GM23338 (cell line): Measurements from ENCODE around the gene USP31. TPM values are rescaled to one million over a fixed set of nuclear protein-coding genes. Genes with fewer than 3 reads are reported as not detected.
A peak's percentile ranks its signal among the peaks of the same experiment; 100 is the strongest.

Source experiments
- ATAC-seq: fragments of 200-7000 bp; cut with Tn5 transposase; 3 replicates; pipeline ENCODE4 v1.9.1; 2020
- DNase-seq: peaks from one replicate; pipeline ENCODE4 v3.0.0-alpha.2; 2015; ENCODE audit warnings: low spot score
- H2AFZ ChIP-seq: fragments of 200-600 bp; sonication (generic); 2 replicates; pipeline ENCODE4 v1.8.0; 2016; ENCODE audit warnings: antibody characterized with exemption, mild to moderate bottlenecking, moderate library complexity
- H3F3A ChIP-seq: fragments of 200-600 bp; sonication (generic); replicated peaks from 2 replicates; pipeline ENCODE4 v1.8.0; 2017; ENCODE audit warnings: antibody characterized with exemption, mixed run types, low read depth
- H3K27ac ChIP-seq: fragments of 200-600 bp; sonication (generic); 2 replicates; pipeline ENCODE4 v1.6.1; 2016; ENCODE audit warnings: low read depth
- H3K27me3 ChIP-seq: fragments of 200-600 bp; sonication (generic); 2 replicates; pipeline ENCODE4 v1.8.0; 2016; ENCODE audit warnings: mild to moderate bottlenecking, mixed run types, moderate library complexity; ENCODE audit not compliant: insufficient read depth
- H3K36me3 ChIP-seq: fragments of 200-600 bp; sonication (generic); 2 replicates; pipeline ENCODE4 v1.8.0; 2016; ENCODE audit warnings: mild to moderate bottlenecking; ENCODE audit not compliant: insufficient read depth
- H3K4me1 ChIP-seq: fragments of 200-600 bp; sonication (generic); 2 replicates; pipeline ENCODE4 v1.8.0; 2016; ENCODE audit warnings: mild to moderate bottlenecking, moderate library complexity; ENCODE audit not compliant: insufficient read depth
- H3K4me2 ChIP-seq: fragments of 200-600 bp; sonication (generic); 2 replicates; pipeline ENCODE4 v1.7.1; 2017; ENCODE audit warnings: mixed run types
- H3K4me3 ChIP-seq: fragments of 200-600 bp; sonication (generic); 2 replicates; pipeline ENCODE4 v1.6.1; 2016; ENCODE audit warnings: mixed run types
- H3K79me2 ChIP-seq: fragments of 200-600 bp; sonication (generic); replicated peaks from 2 replicates; pipeline ENCODE4 v1.8.0; 2017; ENCODE audit warnings: mild to moderate bottlenecking; ENCODE audit not compliant: insufficient read depth
- H3K9me2 ChIP-seq: fragments of 200-600 bp; sonication (generic); 2 replicates; pipeline ENCODE4 v1.8.0; 2017; ENCODE audit not compliant: insufficient read depth
- H4K20me1 ChIP-seq: fragments of 200-600 bp; sonication (generic); replicated peaks from 2 replicates; pipeline ENCODE4 v1.8.0; 2017; ENCODE audit warnings: mild to moderate bottlenecking; ENCODE audit not compliant: insufficient read depth
- H3K27ac Mint-ChIP-seq: 2 replicates; pipeline ENCODE4 v1.8.0; 2020; ENCODE audit warnings: inconsistent platforms, mild to moderate bottlenecking, moderate library complexity, mixed read lengths
- H3K27me3 Mint-ChIP-seq: 3 replicates; pipeline ENCODE4 v1.8.0; 2022; ENCODE audit warnings: low read depth, mild to moderate bottlenecking, moderate library complexity, mixed read lengths, inconsistent platforms; ENCODE audit not compliant: insufficient read depth, poor library complexity
- H3K36me3 Mint-ChIP-seq: 3 replicates; pipeline ENCODE4 v1.8.0; 2021; ENCODE audit warnings: low read depth, mild to moderate bottlenecking, inconsistent platforms, moderate library complexity, mixed read lengths
- H3K4me1 Mint-ChIP-seq: 3 replicates; pipeline ENCODE4 v1.8.0; 2020; ENCODE audit warnings: mild to moderate bottlenecking, inconsistent platforms, mixed read lengths
- H3K4me3 Mint-ChIP-seq: 3 replicates; pipeline ENCODE4 v1.8.0; 2021; ENCODE audit warnings: moderate library complexity, mild to moderate bottlenecking, inconsistent platforms, mixed read lengths
- H3K9me3 Mint-ChIP-seq: 3 replicates; pipeline ENCODE4 v1.8.0; 2020; ENCODE audit warnings: moderate library complexity, mild to moderate bottlenecking, inconsistent platforms, mixed read lengths
- CREB1 ChIP-seq: fragments of 250-450 bp; sonication (Bioruptor Pico); IDR thresholded peaks from 2 replicates; pipeline ENCODE4 v1.5.0; 2020; ENCODE audit warnings: low read depth, mild to moderate bottlenecking, moderate library complexity
- EZH2 ChIP-seq: fragments of 200-600 bp; sonication (generic); IDR thresholded peaks from one replicate; pipeline ENCODE4 v1.8.0; 2017; ENCODE audit warnings: antibody characterized with exemption, mild to moderate bottlenecking, low read depth; ENCODE audit not compliant: unreplicated experiment
- EZH2phosphoT487 ChIP-seq: fragments of 200-600 bp; sonication (generic); IDR thresholded peaks from one replicate; pipeline ENCODE4 v1.8.1; 2018; ENCODE audit warnings: antibody characterized with exemption; ENCODE audit not compliant: unreplicated experiment
- JUNB ChIP-seq: IDR thresholded peaks from one replicate; pipeline ENCODE4 v1.6.1; 2016; ENCODE audit warnings: antibody characterized with exemption; ENCODE audit not compliant: unreplicated experiment
- POLR2AphosphoS5 ChIP-seq: IDR thresholded peaks from 2 replicates; pipeline ENCODE4 v1.6.1; 2016; ENCODE audit warnings: antibody characterized with exemption, low read depth
- STAT1 ChIP-seq: IDR thresholded peaks from one replicate; pipeline ENCODE4 v1.6.1; 2016; ENCODE audit warnings: antibody characterized with exemption; ENCODE audit not compliant: unreplicated experiment
- ZNF114 ChIP-seq: fragments of 250-450 bp; sonication (Bioruptor Pico); IDR thresholded peaks from 2 replicates; pipeline ENCODE4 v1.5.0; 2020; ENCODE audit warnings: mild to moderate bottlenecking, moderate library complexity
- ZNF331 ChIP-seq: fragments of 250-450 bp; sonication (Bioruptor Pico); IDR thresholded peaks from 2 replicates; pipeline ENCODE4 v1.5.0; 2020; ENCODE audit warnings: low read depth, mild to moderate bottlenecking, moderate library complexity
- polyA plus RNA-seq: library from polyadenylated mRNA; unstranded; fragments of >200 nt; fragmentation: Nextera tagmentation; extraction: Ambion mirVana; gene quantifications from 2 replicates; pipeline ENCODE4 v1.2.1, GENCODE V29; 2016
- total RNA-seq: library from RNA; depleted of rRNA; stranded (reverse); fragments of >200 nt; shearing (Covaris generic); gene quantifications from 2 replicates; pipeline ENCODE4 v1.2.3, GENCODE V29; 2014
- TF ChIP-seq, protein P1 (sequence below): IDR thresholded peaks from one replicate; pipeline ENCODE4 v1.6.1; 2018; ENCODE audit warnings: antibody characterized with exemption; ENCODE audit not compliant: unreplicated experiment
- TF ChIP-seq, protein P2 (sequence below): IDR thresholded peaks from 2 replicates; pipeline ENCODE4 v1.6.1; 2016; ENCODE audit warnings: antibody characterized with exemption
- TF ChIP-seq, protein P3 (sequence below), 2 experiments: fragments of 200-600 bp in 1 of 2; sonication (generic) in 1 of 2; conservative IDR thresholded peaks; 2 replicates each; pipeline versions ENCODE4 v1.5.1 to v1.6.1; 2016 to 2017; ENCODE audit warnings: antibody characterized with exemption in 2 of 2, low read depth in 2 of 2, mild to moderate bottlenecking in 2 of 2, moderate library complexity in 1 of 2
- TF ChIP-seq, protein P4 (sequence below): fragments of 250-450 bp; sonication (Bioruptor Pico); IDR thresholded peaks from 2 replicates; pipeline ENCODE4 v1.5.0; 2020; ENCODE audit warnings: mild to moderate bottlenecking, moderate library complexity

The USP31 gene
- total and polyA plus RNA-seq, 2 experiments from 2014 or later = 4.3 to 17.9 TPM

DNA sequence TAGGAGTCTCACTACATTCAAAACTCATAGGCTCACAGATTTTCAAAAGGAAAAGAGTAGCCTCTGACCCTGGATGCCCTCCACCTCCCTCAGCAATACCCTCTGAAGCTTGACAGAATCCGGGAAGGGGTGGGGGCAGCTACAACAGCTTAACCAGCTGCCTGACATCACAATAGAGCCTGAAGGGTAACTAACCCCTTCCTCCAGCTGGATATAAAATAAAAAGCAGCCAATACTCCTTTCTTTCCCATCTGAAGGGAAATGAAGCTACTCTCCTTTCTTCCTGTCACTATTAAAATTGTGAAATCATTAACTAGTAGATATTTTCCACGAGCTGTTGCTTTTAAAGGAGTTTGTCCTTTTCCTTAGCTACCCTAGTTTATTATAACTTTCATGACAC, 24.0 kb downstream of the USP31 start:
- Histone ChIP-seq H3K4me2 (0 out of 2 replicates have a peak overlapping the region, but pooled peaks have one; percentile 39), H3K79me2 (peaks cover 100% of the 10 kb centered on the region), H3K4me1 (peaks cover 29% of the 10 kb centered on the region), H3F3A (no peaks in the 10 kb centered on the region), H3K9me2 (no peaks in the 10 kb centered on the region), H3K4me3 (no peak overlapping the region), H3K27ac (no peak overlapping the region), H3K36me3 (no peaks in the 10 kb centered on the region), H4K20me1 (peaks cover 37% of the 10 kb centered on the region), H2AFZ (no peak overlapping the region), H3K27me3 (no peaks in the 10 kb centered on the region)
- TF ChIP-seq, protein P1, sequence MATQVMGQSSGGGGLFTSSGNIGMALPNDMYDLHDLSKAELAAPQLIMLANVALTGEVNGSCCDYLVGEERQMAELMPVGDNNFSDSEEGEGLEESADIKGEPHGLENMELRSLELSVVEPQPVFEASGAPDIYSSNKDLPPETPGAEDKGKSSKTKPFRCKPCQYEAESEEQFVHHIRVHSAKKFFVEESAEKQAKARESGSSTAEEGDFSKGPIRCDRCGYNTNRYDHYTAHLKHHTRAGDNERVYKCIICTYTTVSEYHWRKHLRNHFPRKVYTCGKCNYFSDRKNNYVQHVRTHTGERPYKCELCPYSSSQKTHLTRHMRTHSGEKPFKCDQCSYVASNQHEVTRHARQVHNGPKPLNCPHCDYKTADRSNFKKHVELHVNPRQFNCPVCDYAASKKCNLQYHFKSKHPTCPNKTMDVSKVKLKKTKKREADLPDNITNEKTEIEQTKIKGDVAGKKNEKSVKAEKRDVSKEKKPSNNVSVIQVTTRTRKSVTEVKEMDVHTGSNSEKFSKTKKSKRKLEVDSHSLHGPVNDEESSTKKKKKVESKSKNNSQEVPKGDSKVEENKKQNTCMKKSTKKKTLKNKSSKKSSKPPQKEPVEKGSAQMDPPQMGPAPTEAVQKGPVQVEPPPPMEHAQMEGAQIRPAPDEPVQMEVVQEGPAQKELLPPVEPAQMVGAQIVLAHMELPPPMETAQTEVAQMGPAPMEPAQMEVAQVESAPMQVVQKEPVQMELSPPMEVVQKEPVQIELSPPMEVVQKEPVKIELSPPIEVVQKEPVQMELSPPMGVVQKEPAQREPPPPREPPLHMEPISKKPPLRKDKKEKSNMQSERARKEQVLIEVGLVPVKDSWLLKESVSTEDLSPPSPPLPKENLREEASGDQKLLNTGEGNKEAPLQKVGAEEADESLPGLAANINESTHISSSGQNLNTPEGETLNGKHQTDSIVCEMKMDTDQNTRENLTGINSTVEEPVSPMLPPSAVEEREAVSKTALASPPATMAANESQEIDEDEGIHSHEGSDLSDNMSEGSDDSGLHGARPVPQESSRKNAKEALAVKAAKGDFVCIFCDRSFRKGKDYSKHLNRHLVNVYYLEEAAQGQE = no peak
- TF ChIP-seq EZH2phosphoT487 (no peak), CREB1 (no peak), EZH2 (no peak), STAT1 (no peak), ZNF114 (CRISPR knock-in tag) (no peak), ZNF331 (CRISPR knock-in tag) (no peak), POLR2AphosphoS5 (no peak), JUNB (no peak)
- TF ChIP-seq, protein P2, sequence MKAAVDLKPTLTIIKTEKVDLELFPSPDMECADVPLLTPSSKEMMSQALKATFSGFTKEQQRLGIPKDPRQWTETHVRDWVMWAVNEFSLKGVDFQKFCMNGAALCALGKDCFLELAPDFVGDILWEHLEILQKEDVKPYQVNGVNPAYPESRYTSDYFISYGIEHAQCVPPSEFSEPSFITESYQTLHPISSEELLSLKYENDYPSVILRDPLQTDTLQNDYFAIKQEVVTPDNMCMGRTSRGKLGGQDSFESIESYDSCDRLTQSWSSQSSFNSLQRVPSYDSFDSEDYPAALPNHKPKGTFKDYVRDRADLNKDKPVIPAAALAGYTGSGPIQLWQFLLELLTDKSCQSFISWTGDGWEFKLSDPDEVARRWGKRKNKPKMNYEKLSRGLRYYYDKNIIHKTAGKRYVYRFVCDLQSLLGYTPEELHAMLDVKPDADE = no peak
- TF ChIP-seq, protein P3, sequence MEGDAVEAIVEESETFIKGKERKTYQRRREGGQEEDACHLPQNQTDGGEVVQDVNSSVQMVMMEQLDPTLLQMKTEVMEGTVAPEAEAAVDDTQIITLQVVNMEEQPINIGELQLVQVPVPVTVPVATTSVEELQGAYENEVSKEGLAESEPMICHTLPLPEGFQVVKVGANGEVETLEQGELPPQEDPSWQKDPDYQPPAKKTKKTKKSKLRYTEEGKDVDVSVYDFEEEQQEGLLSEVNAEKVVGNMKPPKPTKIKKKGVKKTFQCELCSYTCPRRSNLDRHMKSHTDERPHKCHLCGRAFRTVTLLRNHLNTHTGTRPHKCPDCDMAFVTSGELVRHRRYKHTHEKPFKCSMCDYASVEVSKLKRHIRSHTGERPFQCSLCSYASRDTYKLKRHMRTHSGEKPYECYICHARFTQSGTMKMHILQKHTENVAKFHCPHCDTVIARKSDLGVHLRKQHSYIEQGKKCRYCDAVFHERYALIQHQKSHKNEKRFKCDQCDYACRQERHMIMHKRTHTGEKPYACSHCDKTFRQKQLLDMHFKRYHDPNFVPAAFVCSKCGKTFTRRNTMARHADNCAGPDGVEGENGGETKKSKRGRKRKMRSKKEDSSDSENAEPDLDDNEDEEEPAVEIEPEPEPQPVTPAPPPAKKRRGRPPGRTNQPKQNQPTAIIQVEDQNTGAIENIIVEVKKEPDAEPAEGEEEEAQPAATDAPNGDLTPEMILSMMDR (conservative IDR thresholded peaks at IDR 0.05; ENCODE audit: low read depth in 2 of 2) = no peak
- TF ChIP-seq, protein P4, sequence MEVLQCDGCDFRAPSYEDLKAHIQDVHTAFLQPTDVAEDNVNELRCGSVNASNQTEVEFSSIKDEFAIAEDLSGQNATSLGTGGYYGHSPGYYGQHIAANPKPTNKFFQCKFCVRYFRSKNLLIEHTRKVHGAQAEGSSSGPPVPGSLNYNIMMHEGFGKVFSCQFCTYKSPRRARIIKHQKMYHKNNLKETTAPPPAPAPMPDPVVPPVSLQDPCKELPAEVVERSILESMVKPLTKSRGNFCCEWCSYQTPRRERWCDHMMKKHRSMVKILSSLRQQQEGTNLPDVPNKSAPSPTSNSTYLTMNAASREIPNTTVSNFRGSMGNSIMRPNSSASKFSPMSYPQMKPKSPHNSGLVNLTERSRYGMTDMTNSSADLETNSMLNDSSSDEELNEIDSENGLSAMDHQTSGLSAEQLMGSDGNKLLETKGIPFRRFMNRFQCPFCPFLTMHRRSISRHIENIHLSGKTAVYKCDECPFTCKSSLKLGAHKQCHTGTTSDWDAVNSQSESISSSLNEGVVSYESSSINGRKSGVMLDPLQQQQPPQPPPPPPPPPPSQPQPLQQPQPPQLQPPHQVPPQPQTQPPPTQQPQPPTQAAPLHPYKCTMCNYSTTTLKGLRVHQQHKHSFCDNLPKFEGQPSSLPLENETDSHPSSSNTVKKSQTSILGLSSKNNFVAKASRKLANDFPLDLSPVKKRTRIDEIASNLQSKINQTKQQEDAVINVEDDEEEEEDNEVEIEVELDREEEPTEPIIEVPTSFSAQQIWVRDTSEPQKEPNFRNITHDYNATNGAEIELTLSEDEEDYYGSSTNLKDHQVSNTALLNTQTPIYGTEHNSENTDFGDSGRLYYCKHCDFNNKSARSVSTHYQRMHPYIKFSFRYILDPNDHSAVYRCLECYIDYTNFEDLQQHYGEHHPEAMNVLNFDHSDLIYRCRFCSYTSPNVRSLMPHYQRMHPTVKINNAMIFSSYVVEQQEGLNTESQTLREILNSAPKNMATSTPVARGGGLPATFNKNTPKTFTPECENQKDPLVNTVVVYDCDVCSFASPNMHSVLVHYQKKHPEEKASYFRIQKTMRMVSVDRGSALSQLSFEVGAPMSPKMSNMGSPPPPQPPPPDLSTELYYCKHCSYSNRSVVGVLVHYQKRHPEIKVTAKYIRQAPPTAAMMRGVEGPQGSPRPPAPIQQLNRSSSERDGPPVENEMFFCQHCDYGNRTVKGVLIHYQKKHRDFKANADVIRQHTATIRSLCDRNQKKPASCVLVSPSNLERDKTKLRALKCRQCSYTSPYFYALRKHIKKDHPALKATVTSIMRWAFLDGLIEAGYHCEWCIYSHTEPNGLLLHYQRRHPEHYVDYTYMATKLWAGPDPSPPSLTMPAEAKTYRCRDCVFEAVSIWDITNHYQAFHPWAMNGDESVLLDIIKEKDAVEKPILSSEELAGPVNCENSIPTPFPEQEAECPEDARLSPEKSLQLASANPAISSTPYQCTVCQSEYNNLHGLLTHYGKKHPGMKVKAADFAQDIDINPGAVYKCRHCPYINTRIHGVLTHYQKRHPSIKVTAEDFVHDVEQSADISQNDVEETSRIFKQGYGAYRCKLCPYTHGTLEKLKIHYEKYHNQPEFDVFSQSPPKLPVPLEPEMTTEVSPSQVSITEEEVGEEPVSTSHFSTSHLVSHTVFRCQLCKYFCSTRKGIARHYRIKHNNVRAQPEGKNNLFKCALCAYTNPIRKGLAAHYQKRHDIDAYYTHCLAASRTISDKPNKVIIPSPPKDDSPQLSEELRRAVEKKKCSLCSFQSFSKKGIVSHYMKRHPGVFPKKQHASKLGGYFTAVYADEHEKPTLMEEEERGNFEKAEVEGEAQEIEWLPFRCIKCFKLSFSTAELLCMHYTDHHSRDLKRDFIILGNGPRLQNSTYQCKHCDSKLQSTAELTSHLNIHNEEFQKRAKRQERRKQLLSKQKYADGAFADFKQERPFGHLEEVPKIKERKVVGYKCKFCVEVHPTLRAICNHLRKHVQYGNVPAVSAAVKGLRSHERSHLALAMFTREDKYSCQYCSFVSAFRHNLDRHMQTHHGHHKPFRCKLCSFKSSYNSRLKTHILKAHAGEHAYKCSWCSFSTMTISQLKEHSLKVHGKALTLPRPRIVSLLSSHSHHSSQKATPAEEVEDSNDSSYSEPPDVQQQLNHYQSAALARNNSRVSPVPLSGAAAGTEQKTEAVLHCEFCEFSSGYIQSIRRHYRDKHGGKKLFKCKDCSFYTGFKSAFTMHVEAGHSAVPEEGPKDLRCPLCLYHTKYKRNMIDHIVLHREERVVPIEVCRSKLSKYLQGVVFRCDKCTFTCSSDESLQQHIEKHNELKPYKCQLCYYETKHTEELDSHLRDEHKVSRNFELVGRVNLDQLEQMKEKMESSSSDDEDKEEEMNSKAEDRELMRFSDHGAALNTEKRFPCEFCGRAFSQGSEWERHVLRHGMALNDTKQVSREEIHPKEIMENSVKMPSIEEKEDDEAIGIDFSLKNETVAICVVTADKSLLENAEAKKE (CRISPR knock-in tag) = no peak
- H3K27ac Mint-ChIP-seq = no peak overlapping the region
- peak; percentile 41; the same call in 2 of the 3 replicates for ATAC-seq
- no peak overlapping the region for H3K4me3 Mint-ChIP-seq
- H3K36me3 Mint-ChIP-seq = no peaks in the 10 kb centered on the region
- no peaks in the 10 kb centered on the region for H3K9me3 Mint-ChIP-seq
- peaks cover 34% of the 10 kb centered on the region for H3K4me1 Mint-ChIP-seq
- peaks cover 4% of the 10 kb centered on the region for H3K27me3 Mint-ChIP-seq
- no peak for DNase-seq
